K562 (cell line): ENCODE results near the gene GGPS1. TPM values are rescaled to one million over a fixed set of nuclear protein-coding genes. Genes with fewer than 3 reads are reported as not detected.

ENCODE experiments used
- ATAC-seq: fragments of 200-7000 bp; cut with Tn5 transposase; 3 replicates; pipeline ENCODE4 v1.9.1; 2020; ENCODE audit warnings: moderate library complexity
- BruUV-seq: library from RNA; stranded (reverse); fragments of 400-500 nt; replicated peaks from 2 replicates; lab custom pipeline; 2021; lab: Mats Ljungman, UMichigan
- CTCF ChIA-PET: fragments of 300-600 bp; formaldehyde crosslinking; extraction: SDS; loops from one replicate; lab custom pipeline; 2021; ENCODE audit warnings: low intra/inter-chr PET ratio; lab: Yijun Ruan, JAX
- POLR2A ChIA-PET: fragments of 300-600, 350-650 bp; sonication (Branson Sonifier 250); formaldehyde crosslinking; extraction: SDS; loops from one replicate; lab custom pipeline; 2021; ENCODE audit warnings: antibody characterized with exemption, inconsistent platforms; lab: Yijun Ruan, JAX
- DNase-seq, 4 experiments: peaks; one replicate each; pipeline versions ENCODE4 v3.0.0 to v3.0.0-alpha.2; 2011 to 2018; ENCODE audit warnings: low spot score in 3 of 4, mixed read lengths in 3 of 4; ENCODE audit errors: extremely low read depth in 1 of 4
- FAIRE-seq: peaks from 2 replicates; lab custom pipeline; 2011; peaks lifted over from hg19 to GRCh38; lab: Jason Lieb, UNC
- H2AFZ ChIP-seq: 2 replicates; pipeline ENCODE4 v1.6.0; 2011; ENCODE audit warnings: low read depth, low read length, control low read depth, inconsistent platforms
- H3K27ac ChIP-seq: fragments of 200-600 bp; 3 replicates; pipeline ENCODE4 v1.8.0; 2011; ENCODE audit warnings: low read depth, mild to moderate bottlenecking, control low read depth, inconsistent platforms, low read length, moderate library complexity, mixed read lengths; ENCODE audit errors: extremely low read depth
- H3K27me3 ChIP-seq, 2 experiments: fragments of 300-600 bp in 1 of 2; 2 replicates in 1 of 2; 3 replicates in 1 of 2; pipeline versions ENCODE4 v1.6.0 to v1.8.0; 2011; ENCODE audit warnings: inconsistent platforms in 2 of 2, low read length in 2 of 2, mild to moderate bottlenecking in 1 of 2, mixed read lengths in 1 of 2, moderate library complexity in 1 of 2; ENCODE audit not compliant: control insufficient read depth in 2 of 2, insufficient read depth in 2 of 2
- H3K36me3 ChIP-seq: fragments of 300-600 bp; 3 replicates; pipeline ENCODE4 v1.8.0; 2011; ENCODE audit warnings: mild to moderate bottlenecking, low read length, inconsistent platforms; ENCODE audit not compliant: control insufficient read depth, insufficient read depth
- H3K4me1 ChIP-seq, 2 experiments: fragments of 200-600 bp in 1 of 2; replicated peaks in 1 of 2; 2 replicates in 1 of 2; 3 replicates in 1 of 2; pipeline versions ENCODE4 v1.5.1 to v1.8.0; 2011; ENCODE audit warnings: inconsistent platforms in 2 of 2, low read length in 2 of 2, mild to moderate bottlenecking in 1 of 2, mixed read lengths in 1 of 2, moderate library complexity in 1 of 2; ENCODE audit not compliant: control insufficient read depth in 2 of 2, insufficient read depth in 2 of 2
- H3K4me2 ChIP-seq: 2 replicates; pipeline ENCODE4 v1.6.1; 2011; ENCODE audit warnings: low read length, control low read depth, inconsistent platforms, mixed read lengths; ENCODE audit not compliant: insufficient read depth
- H3K4me3 ChIP-seq: fragments of 200-600 bp; sonication (generic), shearing (Covaris generic); 2 replicates; pipeline ENCODE4 v1.5.1; 2016; ENCODE audit warnings: control low read depth, inconsistent platforms
- H3K79me2 ChIP-seq: fragments of 200-600 bp; 3 replicates; pipeline ENCODE4 v1.8.0; 2011; ENCODE audit warnings: low read length, inconsistent platforms; ENCODE audit not compliant: control insufficient read depth, insufficient read depth
- H3K9ac ChIP-seq, 2 experiments: 2 replicates each; pipeline versions ENCODE4 v1.6.0 to v1.6.1; 2011; ENCODE audit warnings: low read depth in 2 of 2, low read length in 2 of 2, control low read depth in 1 of 2, inconsistent platforms in 1 of 2, mild to moderate bottlenecking in 1 of 2, mixed read lengths in 1 of 2; ENCODE audit not compliant: insufficient read depth in 1 of 2
- H3K9me1 ChIP-seq: one replicate; pipeline ENCODE4 v1.6.0; 2011; ENCODE audit warnings: inconsistent platforms, mild to moderate bottlenecking, low read length, moderate library complexity; ENCODE audit not compliant: control insufficient read depth, insufficient read depth
- H3K9me3 ChIP-seq: replicated peaks from 2 replicates; pipeline ENCODE4 v1.5.1; 2011; ENCODE audit warnings: low read depth, low read length, inconsistent platforms; ENCODE audit not compliant: control insufficient read depth, insufficient read depth
- H4K20me1 ChIP-seq: replicated peaks from 2 replicates; pipeline ENCODE4 v1.6.1; 2011; ENCODE audit warnings: low read length, inconsistent platforms, mixed read lengths; ENCODE audit not compliant: control insufficient read depth, insufficient read depth
- ARID4B ChIP-seq: sonication (generic); formaldehyde crosslinking; IDR thresholded peaks from 2 replicates; pipeline ENCODE4 v1.8.0; 2022; ENCODE audit warnings: mild to moderate bottlenecking, missing genetic modification reagents
- KDM5B ChIP-seq: fragments of 200-600 bp; sonication (generic); IDR thresholded peaks from 2 replicates; pipeline ENCODE4 v1.6.1; 2012; ENCODE audit warnings: low read depth, mild to moderate bottlenecking, moderate library complexity, low read length, control low read depth, inconsistent platforms; ENCODE audit not compliant: insufficient replicate concordance
- ZNF12 ChIP-seq: sonication (generic); formaldehyde crosslinking; IDR thresholded peaks from 2 replicates; pipeline ENCODE4 v1.4.0; 2020; ENCODE audit warnings: mild to moderate bottlenecking, missing genetic modification reagents
- WGBS: fragments of 100-300 bp; shearing (Covaris generic); methylation state at CpG from one replicate; pipeline ENCODE4 v1.1.6; 2016; ENCODE audit warnings: low coverage, mixed read lengths; ENCODE audit not compliant: insufficient coverage; ENCODE audit errors: missing lambda C conversion rate; 5-methylcytosine and 5-hydroxymethylcytosine counted together
- in situ Hi-C: fragments of 300-500 bp; cut with MboI; formaldehyde crosslinking; loops from 4 replicates; pipeline ENCODE4 v1.15.0; 2018; ENCODE audit warnings: inconsistent platforms, mixed read lengths
- intact Hi-C: fragments of 100-400 bp; cut with micrococcal nuclease; formaldehyde crosslinking; loops from 2 replicates; pipeline ENCODE4 v1.14.2; 2022
- polyA plus RNA-seq, 8 experiments: library from polyadenylated mRNA; depleted of rRNA in 4 of 8; stranded (reverse) in 5 of 8; unstranded in 3 of 8; fragments of >200 nt; fragmentation: Nextera tagmentation in 2 of 8; fragmentation: Illumina TruSeq in 1 of 8; extraction: Ambion mirVana in 2 of 8; extraction: Trizol in 1 of 8; gene quantifications; 2 replicates each; pipeline versions ENCODE4 v1.2.1 to v1.2.3, GENCODE V29; 2011 to 2014; ENCODE audit warnings: inconsistent platforms in 1 of 8, missing spikeins in 1 of 8
- total RNA-seq, 7 experiments: library from RNA; depleted of rRNA in 6 of 7; stranded (reverse); fragments of >200 nt in 6 of 7; fragmentation: Illumina TruSeq in 2 of 7; extraction: Trizol in 2 of 7; gene quantifications; 2 replicates each; pipeline versions ENCODE4 v1.2.1 to v1.2.3, GENCODE V29; 2011 to 2021; ENCODE audit warnings: low replicate concordance in 1 of 7

Gene GGPS1
- total and polyA plus RNA-seq, 9 of the 15 experiments (the other 6 are each of a cell fraction or from before 2014, with no cell fraction given) = 18.8 to 104 (median 56.3) TPM

- in situ Hi-C loops (no loop called here), intact Hi-C loops (no loop called here)
- CTCF ChIA-PET = interaction anchor here (0.6 kb wide), 1 partner anchor 47 kb away, joined by 3 read pairs; no protein-coding TSS in a partner anchor
- WGBS = 38% methylated on average over 4 of the region's 5 CpGs
- H3K27me3 ChIP-seq = no peaks in the 10 kb centered on the region
- peak overlapping the region in 1 of 2 experiments; percentile 77; a peak in 2 of 4 replicates for H3K9ac ChIP-seq
- H3K4me1 ChIP-seq = peaks cover 9 to 16% of the 10 kb centered on the region in 2 experiments; a peak in 4 of 5 replicates
- peaks cover 20% of the 10 kb centered on the region; the same call in 2 of the 3 replicates for H3K36me3 ChIP-seq
- no peak for TF ChIP-seq ZNF12
- 0 out of 2 replicates have a peak, but pooled peaks have one; percentile 6 for TF ChIP-seq ARID4B (CRISPR knock-in tag)
- no peak for TF ChIP-seq KDM5B
- TF ChIP-seq, all 486 proteins: peak for 1
- BruUV-seq = no TSS peak
- FAIRE-seq (no peak), DNase-seq (no peak), ATAC-seq (no peak)
- Histone ChIP-seq H3K9me3 (no peaks in the 10 kb centered on the region), H4K20me1 (no peaks in the 10 kb centered on the region), H3K4me3 (peak overlapping the region; percentile 56), H3K27ac (peak overlapping the region; percentile 69; the same call in 2 of the 3 replicates), H3K79me2 (peaks cover 59% of the 10 kb centered on the region), H2AFZ (no peak overlapping the region), H3K9me1 (no peaks in the 10 kb centered on the region), H3K4me2 (peak overlapping the region; percentile 85)
- POLR2A ChIA-PET = interaction anchor here (1.2 to 2.7 kb wide), 3 partner anchors 9 to 20 kb away, joined by 3 to 20 read pairs (median 11); no protein-coding TSS in a partner anchor
Measured at GRCh38 chr1:235368428-235368827, 40.1 kb downstream of the GGPS1 start.
